GM06990 (cell line): ENCODE data around the gene WDFY2.

Experiments
- DNase-seq: peaks from one replicate; pipeline ENCODE4 v3.0.0-alpha.2; 2011; ENCODE audit not compliant: insufficient read length; ENCODE audit errors: extremely low read depth
- H3K27me3 ChIP-seq: replicated peaks from 2 replicates; pipeline ENCODE4 v1.6.0; 2011; ENCODE audit warnings: low read length; ENCODE audit not compliant: control insufficient read depth, insufficient read depth
- H3K36me3 ChIP-seq: 2 replicates; pipeline ENCODE4 v1.5.1; 2011; ENCODE audit warnings: low read length; ENCODE audit not compliant: control insufficient read depth, insufficient read depth
- H3K4me3 ChIP-seq: replicated peaks from 2 replicates; pipeline ENCODE4 v1.5.1; 2011; ENCODE audit warnings: low read depth, mild to moderate bottlenecking, control low read depth, low read length
- CTCF ChIP-seq: IDR thresholded peaks from 2 replicates; pipeline ENCODE4 v1.5.1; 2011; ENCODE audit warnings: low read length, control low read depth, mild to moderate bottlenecking, inconsistent platforms; ENCODE audit not compliant: insufficient read depth, poor library complexity, severe bottlenecking

The WDFY2 gene

DNA sequence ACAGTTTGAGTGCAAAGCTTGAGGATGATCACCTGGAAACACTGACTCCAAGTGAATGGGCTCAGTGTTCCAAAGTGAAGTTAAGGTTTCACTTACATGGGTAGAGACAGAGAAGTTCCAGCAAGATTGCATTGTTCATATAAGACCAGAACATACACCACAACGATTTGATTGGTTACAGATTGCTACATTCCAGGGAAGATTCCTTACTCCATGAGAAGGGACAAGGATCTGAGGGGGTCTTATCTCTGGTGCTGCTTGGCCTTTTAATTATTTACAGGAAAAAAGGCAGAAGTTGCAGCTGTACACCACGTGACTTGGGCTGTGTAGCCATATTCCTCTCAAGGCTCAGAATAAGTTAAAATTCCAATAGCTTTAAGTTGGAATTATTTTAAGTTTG lies 12.3 kb downstream of the WDFY2 start:
- Histone ChIP-seq H3K36me3 (no peaks in the 10 kb centered on the region), H3K27me3 (no peaks in the 10 kb centered on the region), H3K4me3 (no peak overlapping the region)
- no peak for DNase-seq
- no peak for TF ChIP-seq CTCF

DNA sequence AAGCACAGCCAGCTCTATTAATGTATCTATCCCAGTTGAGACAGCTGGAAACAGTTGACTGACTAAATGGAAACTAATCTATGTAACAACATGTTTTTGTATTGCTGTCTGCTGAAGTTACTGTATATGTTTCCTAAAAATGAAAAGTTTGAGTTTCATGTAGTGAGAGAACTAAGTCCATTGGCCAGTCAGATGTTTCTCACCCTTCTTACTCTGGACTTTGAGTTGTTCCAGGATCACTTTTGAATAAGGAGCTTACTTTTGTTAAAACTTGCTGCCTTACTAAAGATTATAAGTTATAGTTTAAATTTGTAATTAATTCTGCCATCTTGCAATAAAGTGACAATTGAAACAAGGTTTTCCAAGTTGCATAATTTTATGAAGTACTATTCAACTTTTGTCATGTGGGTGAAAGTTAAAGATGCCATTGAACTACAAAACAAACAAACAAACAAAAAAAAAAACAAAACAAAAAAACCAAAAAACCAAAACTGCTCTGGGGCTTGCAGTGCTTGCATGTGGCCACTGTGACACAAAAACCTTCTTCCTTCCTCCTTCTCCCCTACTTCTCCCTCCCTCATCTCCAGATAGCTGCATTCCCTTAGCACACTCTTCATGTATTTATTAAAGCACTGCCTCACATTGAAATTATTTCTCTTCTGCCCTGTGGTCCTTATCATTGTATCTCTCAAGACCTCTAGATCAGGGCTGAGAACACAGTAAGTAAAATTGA lies 15.3 kb downstream of the WDFY2 start:
- DNase-seq = no peak
- TF ChIP-seq CTCF = no peak
- Histone ChIP-seq H3K4me3 (no peak overlapping the region), H3K27me3 (no peaks in the 10 kb centered on the region), H3K36me3 (no peaks in the 10 kb centered on the region)

- Histone ChIP-seq H3K4me3 (no peak overlapping the region), H3K27me3 (no peaks in the 10 kb centered on the region), H3K36me3 (no peaks in the 10 kb centered on the region)
- no peak for DNase-seq
- no peak for TF ChIP-seq CTCF
Measured at GRCh38 chr13:51600703-51601102, 16.4 kb downstream of the WDFY2 start.

DNA sequence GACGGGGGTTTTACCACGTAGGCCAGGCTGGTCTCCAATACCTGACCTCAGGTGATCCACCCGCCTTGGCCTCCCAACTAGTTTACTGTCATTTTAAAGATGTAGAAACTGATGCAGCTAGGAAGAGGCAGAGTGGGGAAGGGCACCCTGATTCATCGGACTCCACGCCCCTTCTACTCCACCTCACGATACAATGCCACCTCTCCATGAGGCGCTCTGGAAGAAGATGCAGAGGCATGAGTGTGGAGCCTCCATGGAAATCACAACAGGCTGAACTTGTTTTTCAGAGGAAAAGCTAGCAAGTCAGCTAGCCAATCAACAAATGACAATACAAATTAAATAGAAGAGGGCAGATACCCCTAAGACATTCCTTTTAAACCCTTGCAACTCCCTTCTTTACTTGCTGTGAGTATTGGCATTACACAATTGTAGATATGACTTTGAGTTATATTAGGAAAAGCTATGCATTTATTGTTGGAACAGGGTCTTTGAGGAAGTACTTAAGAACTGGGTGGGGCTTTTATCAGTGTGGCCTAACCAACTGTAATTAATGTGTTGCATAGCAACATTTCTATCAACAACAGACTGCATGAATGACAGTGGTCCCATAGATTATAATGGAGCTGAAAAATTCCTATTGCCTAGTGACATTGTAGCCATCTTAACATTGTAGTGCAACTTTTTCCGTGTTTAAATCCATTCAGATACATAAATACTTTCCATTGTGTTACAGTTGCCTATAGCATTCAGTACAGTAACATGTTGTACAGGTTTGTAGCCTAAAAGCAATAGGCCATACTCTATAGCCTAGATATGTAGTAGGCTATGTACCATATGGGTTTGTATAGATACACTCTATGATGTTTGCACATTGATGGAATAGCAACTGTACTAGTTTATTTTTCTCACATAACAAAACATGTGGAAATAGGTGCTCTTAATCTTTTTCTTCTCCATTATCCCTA lies 17.6 kb downstream of the WDFY2 start:
- Histone ChIP-seq H3K4me3 (no peak overlapping the region), H3K27me3 (no peaks in the 10 kb centered on the region), H3K36me3 (no peaks in the 10 kb centered on the region)
- no peak for DNase-seq
- TF ChIP-seq CTCF = no peak

- Histone ChIP-seq H3K36me3 (no peaks in the 10 kb centered on the region), H3K4me3 (no peak overlapping the region), H3K27me3 (no peaks in the 10 kb centered on the region)
- no peak for DNase-seq
- TF ChIP-seq CTCF = no peak
Measured at GRCh38 chr13:51603716-51604115, 19.5 kb downstream of the WDFY2 start.
